ENCODE data around the gene IGSF8. TPM values are rescaled to one million over a fixed set of nuclear protein-coding genes. Genes with fewer than 3 reads are reported as not detected.
"Not testable (repeated sequence)": the region's sequence is repeated elsewhere in the genome, so short reads cannot be mapped to it uniquely, and the experiment has no call there.

The IGSF8 gene
- total RNA-seq, 1 experiment from 2014 or later: 15.8 TPM

GRCh38 chr1:160129558-160129957, 31.1 kb upstream of the IGSF8 start:
- Histone ChIP-seq H3K27ac (ENCODE audit: low read length) (no peak overlapping the region), H3K79me2 (ENCODE audit: low read length) (no peaks in the 10 kb centered on the region), H2AFZ (ENCODE audit: low read length) (no peak overlapping the region), H3K36me3 (ENCODE audit: insufficient read depth, low read length) (no peaks in the 10 kb centered on the region), H4K20me1 (ENCODE audit: insufficient read depth, low read depth, low read length) (no peaks in the 10 kb centered on the region), H3K9me2 (replicated peaks; ENCODE audit: insufficient read depth, low read length) (no peaks in the 10 kb centered on the region), H3K4me1 (ENCODE audit: low read length) (no peaks in the 10 kb centered on the region), H3K27me3 (ENCODE audit: low read length) (no peaks in the 10 kb centered on the region), H3K9me3 (ENCODE audit: low read length) (no peaks in the 10 kb centered on the region), H3K9ac (ENCODE audit: low read length) (no peak overlapping the region), H3K4me3 (ENCODE audit: low read length) (no peak overlapping the region), H3K4me2 (ENCODE audit: low read depth, low read length, poor library complexity, severe bottlenecking) (no peak overlapping the region)
- DNase-seq: no peak

GRCh38 chr1:160129046-160129445, 30.6 kb upstream of the IGSF8 start:
- Histone ChIP-seq H3K9me3 (ENCODE audit: low read length) (no peaks in the 10 kb centered on the region), H3K9ac (ENCODE audit: low read length) (no peak overlapping the region), H4K20me1 (ENCODE audit: insufficient read depth, low read depth, low read length) (no peaks in the 10 kb centered on the region), H3K36me3 (ENCODE audit: insufficient read depth, low read length) (no peaks in the 10 kb centered on the region), H3K9me2 (replicated peaks; ENCODE audit: insufficient read depth, low read length) (no peaks in the 10 kb centered on the region), H3K4me1 (ENCODE audit: low read length) (no peaks in the 10 kb centered on the region), H3K4me3 (ENCODE audit: low read length) (no peak overlapping the region), H3K79me2 (ENCODE audit: low read length) (no peaks in the 10 kb centered on the region), H3K27ac (ENCODE audit: low read length) (no peak overlapping the region), H3K4me2 (ENCODE audit: low read depth, low read length, poor library complexity, severe bottlenecking) (no peak overlapping the region), H3K27me3 (ENCODE audit: low read length) (no peaks in the 10 kb centered on the region), H2AFZ (ENCODE audit: low read length) (no peak overlapping the region)
- DNase-seq: no peak

- Histone ChIP-seq H2AFZ (ENCODE audit: low read length) (no peak overlapping the region), H3K9me3 (ENCODE audit: low read length) (no peaks in the 10 kb centered on the region), H3K9ac (ENCODE audit: low read length) (no peak overlapping the region), H3K4me1 (ENCODE audit: low read length) (no peaks in the 10 kb centered on the region), H3K36me3 (ENCODE audit: insufficient read depth, low read length) (no peaks in the 10 kb centered on the region), H3K9me2 (replicated peaks; ENCODE audit: insufficient read depth, low read length) (no peaks in the 10 kb centered on the region), H3K27me3 (ENCODE audit: low read length) (no peaks in the 10 kb centered on the region), H3K4me3 (ENCODE audit: low read length) (no peak overlapping the region), H4K20me1 (ENCODE audit: insufficient read depth, low read depth, low read length) (no peaks in the 10 kb centered on the region), H3K4me2 (ENCODE audit: low read depth, low read length, poor library complexity, severe bottlenecking) (no peak overlapping the region), H3K79me2 (ENCODE audit: low read length) (no peaks in the 10 kb centered on the region), H3K27ac (ENCODE audit: low read length) (no peak overlapping the region)
- DNase-seq: no peak
Measured at GRCh38 chr1:160128636-160129035, 30.2 kb upstream of the IGSF8 start.

GRCh38 chr1:160127865-160128523, 29.6 kb upstream of the IGSF8 start:
- no peaks in the 10 kb centered on the region for H3K9me3 ChIP-seq (ENCODE audit: low read length)
- H3K9me2 ChIP-seq (replicated peaks; ENCODE audit: insufficient read depth, low read length): no peaks in the 10 kb centered on the region
- H3K36me3 ChIP-seq (ENCODE audit: insufficient read depth, low read length): no peaks in the 10 kb centered on the region
- no peak overlapping the region for H3K9ac ChIP-seq (ENCODE audit: low read length)
- no peak overlapping the region for H3K4me3 ChIP-seq (ENCODE audit: low read length)
- H4K20me1 ChIP-seq (ENCODE audit: insufficient read depth, low read depth, low read length): no peaks in the 10 kb centered on the region
- no peaks in the 10 kb centered on the region for H3K4me1 ChIP-seq (ENCODE audit: low read length)
- H3K79me2 ChIP-seq (ENCODE audit: low read length): no peaks in the 10 kb centered on the region
- no peak overlapping the region for H2AFZ ChIP-seq (ENCODE audit: low read length)
- H3K4me2 ChIP-seq (ENCODE audit: low read depth, low read length, poor library complexity, severe bottlenecking): no peak overlapping the region
- no peak for DNase-seq
- H3K27me3 ChIP-seq (ENCODE audit: low read length): no peaks in the 10 kb centered on the region
- H3K27ac ChIP-seq (ENCODE audit: low read length): no peak overlapping the region

- Histone ChIP-seq H3K27me3 (ENCODE audit: low read length) (no peaks in the 10 kb centered on the region), H3K27ac (ENCODE audit: low read length) (no peak overlapping the region), H3K79me2 (ENCODE audit: low read length) (no peaks in the 10 kb centered on the region), H3K9me2 (replicated peaks; ENCODE audit: insufficient read depth, low read length) (no peaks in the 10 kb centered on the region), H3K4me1 (ENCODE audit: low read length) (no peaks in the 10 kb centered on the region), H3K4me2 (ENCODE audit: low read depth, low read length, poor library complexity, severe bottlenecking) (no peak overlapping the region), H4K20me1 (ENCODE audit: insufficient read depth, low read depth, low read length) (no peaks in the 10 kb centered on the region), H3K36me3 (ENCODE audit: insufficient read depth, low read length) (no peaks in the 10 kb centered on the region), H3K9ac (ENCODE audit: low read length) (no peak overlapping the region), H2AFZ (ENCODE audit: low read length) (no peak overlapping the region), H3K4me3 (ENCODE audit: low read length) (no peak overlapping the region), H3K9me3 (ENCODE audit: low read length) (no peaks in the 10 kb centered on the region)
- DNase-seq: no peak
Measured at GRCh38 chr1:160127381-160127780, 29.0 kb upstream of the IGSF8 start.

GRCh38 chr1:160126342-160126741, 27.9 kb upstream of the IGSF8 start:
- not testable (repeated sequence) for H3K9ac ChIP-seq (ENCODE audit: low read length); DNase-seq; H2AFZ ChIP-seq (ENCODE audit: low read length); H3K36me3 ChIP-seq (ENCODE audit: insufficient read depth, low read length); H3K4me1 ChIP-seq (ENCODE audit: low read length); H3K9me2 ChIP-seq (replicated peaks; ENCODE audit: insufficient read depth, low read length); H3K79me2 ChIP-seq (ENCODE audit: low read length); H3K27me3 ChIP-seq (ENCODE audit: low read length); H4K20me1 ChIP-seq (ENCODE audit: insufficient read depth, low read depth, low read length); H3K27ac ChIP-seq (ENCODE audit: low read length); H3K4me2 ChIP-seq (ENCODE audit: low read depth, low read length, poor library complexity, severe bottlenecking); H3K4me3 ChIP-seq (ENCODE audit: low read length); H3K9me3 ChIP-seq (ENCODE audit: low read length)

- H4K20me1 ChIP-seq (ENCODE audit: insufficient read depth, low read depth, low read length): no peaks in the 10 kb centered on the region
- H2AFZ ChIP-seq (ENCODE audit: low read length): no peak overlapping the region
- H3K9ac ChIP-seq (ENCODE audit: low read length): no peak overlapping the region
- no peak overlapping the region for H3K4me3 ChIP-seq (ENCODE audit: low read length)
- H3K36me3 ChIP-seq (ENCODE audit: insufficient read depth, low read length): no peaks in the 10 kb centered on the region
- no peak overlapping the region for H3K4me2 ChIP-seq (ENCODE audit: low read depth, low read length, poor library complexity, severe bottlenecking)
- H3K4me1 ChIP-seq (ENCODE audit: low read length): no peaks in the 10 kb centered on the region
- H3K9me2 ChIP-seq (replicated peaks; ENCODE audit: insufficient read depth, low read length): no peaks in the 10 kb centered on the region
- no peaks in the 10 kb centered on the region for H3K9me3 ChIP-seq (ENCODE audit: low read length)
- H3K79me2 ChIP-seq (ENCODE audit: low read length): no peaks in the 10 kb centered on the region
- H3K27ac ChIP-seq (ENCODE audit: low read length): no peak overlapping the region
- H3K27me3 ChIP-seq (ENCODE audit: low read length): no peaks in the 10 kb centered on the region
- no peak for DNase-seq
Measured at GRCh38 chr1:160125746-160126145, 27.3 kb upstream of the IGSF8 start.

GRCh38 chr1:160124705-160125478, 26.5 kb upstream of the IGSF8 start:
- no peak overlapping the region for H3K9ac ChIP-seq (ENCODE audit: low read length)
- no peaks in the 10 kb centered on the region for H3K9me3 ChIP-seq (ENCODE audit: low read length)
- H3K27me3 ChIP-seq (ENCODE audit: low read length): no peaks in the 10 kb centered on the region
- no peaks in the 10 kb centered on the region for H3K9me2 ChIP-seq (replicated peaks; ENCODE audit: insufficient read depth, low read length)
- H4K20me1 ChIP-seq (ENCODE audit: insufficient read depth, low read depth, low read length): no peaks in the 10 kb centered on the region
- no peak for DNase-seq
- H3K79me2 ChIP-seq (ENCODE audit: low read length): no peaks in the 10 kb centered on the region
- H3K36me3 ChIP-seq (ENCODE audit: insufficient read depth, low read length): no peaks in the 10 kb centered on the region
- H3K4me2 ChIP-seq (ENCODE audit: low read depth, low read length, poor library complexity, severe bottlenecking): no peak overlapping the region
- no peak overlapping the region for H3K4me3 ChIP-seq (ENCODE audit: low read length)
- no peak overlapping the region for H3K27ac ChIP-seq (ENCODE audit: low read length)
- H2AFZ ChIP-seq (ENCODE audit: low read length): no peak overlapping the region
- H3K4me1 ChIP-seq (ENCODE audit: low read length): no peaks in the 10 kb centered on the region
